Sciatic nerve (tissue), 2 donors: ENCODE measurements around the gene TRIM66. TPM values are rescaled to one million over a fixed set of nuclear protein-coding genes. Genes with fewer than 3 reads are reported as not detected.
A peak's percentile ranks its signal among the peaks of the same experiment; 100 is the strongest.

ENCODE experiments used
- ATAC-seq: fragments of 200-7000 bp; cut with Tn5 transposase; one replicate; pipeline ENCODE4 v1.9.1; 2020; ENCODE audit warnings: mild to moderate bottlenecking, moderate library complexity
- DNase-seq: peaks from one replicate; pipeline ENCODE4 v3.0.0-alpha.2; 2020; ENCODE audit warnings: low spot score
- intact Hi-C: fragments of 100-400 bp; cut with DNase I; formaldehyde crosslinking; loops from one replicate; pipeline ENCODE4 v1.14.2; 2022
- total RNA-seq: library from RNA; stranded (reverse); fragmentation: NEBNext Ultra II Directional; extraction: Animal tissue kit (Norgen Biotek cat#: 25700); gene quantifications from one replicate; pipeline ENCODE4 v1.2.1, GENCODE V29; 2021
- donor health status: DM: no; HTN: no; CAD: no.
- donor health status: DM: no; HTN: no; CAD: no.

TRIM66 gene
- total RNA-seq, 1 donor from 2014 or later: 21.1 TPM

DNA sequence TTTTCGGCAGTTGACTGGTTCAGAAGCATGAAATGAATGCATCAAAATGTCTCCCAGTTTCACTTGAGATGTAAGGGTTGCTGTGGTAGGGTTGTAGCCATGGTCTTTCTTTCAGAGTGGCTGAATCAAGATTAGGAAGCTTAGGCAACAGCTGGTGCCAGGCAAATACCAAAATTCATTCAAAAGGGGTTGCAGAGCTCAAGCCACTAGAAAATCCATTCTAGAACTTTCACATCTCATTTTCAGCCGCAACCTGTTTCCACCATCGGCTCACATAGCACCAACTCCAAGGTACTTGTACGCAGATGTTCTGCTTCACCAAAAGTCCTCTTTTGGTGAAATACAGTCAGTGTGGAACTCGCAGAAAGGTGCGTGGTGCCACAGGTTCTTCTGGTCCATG lies 48.0 kb downstream of the TRIM66 start:
- DNase-seq (no peak), ATAC-seq (no peak)
- intact Hi-C loops: no loop called here

DNA sequence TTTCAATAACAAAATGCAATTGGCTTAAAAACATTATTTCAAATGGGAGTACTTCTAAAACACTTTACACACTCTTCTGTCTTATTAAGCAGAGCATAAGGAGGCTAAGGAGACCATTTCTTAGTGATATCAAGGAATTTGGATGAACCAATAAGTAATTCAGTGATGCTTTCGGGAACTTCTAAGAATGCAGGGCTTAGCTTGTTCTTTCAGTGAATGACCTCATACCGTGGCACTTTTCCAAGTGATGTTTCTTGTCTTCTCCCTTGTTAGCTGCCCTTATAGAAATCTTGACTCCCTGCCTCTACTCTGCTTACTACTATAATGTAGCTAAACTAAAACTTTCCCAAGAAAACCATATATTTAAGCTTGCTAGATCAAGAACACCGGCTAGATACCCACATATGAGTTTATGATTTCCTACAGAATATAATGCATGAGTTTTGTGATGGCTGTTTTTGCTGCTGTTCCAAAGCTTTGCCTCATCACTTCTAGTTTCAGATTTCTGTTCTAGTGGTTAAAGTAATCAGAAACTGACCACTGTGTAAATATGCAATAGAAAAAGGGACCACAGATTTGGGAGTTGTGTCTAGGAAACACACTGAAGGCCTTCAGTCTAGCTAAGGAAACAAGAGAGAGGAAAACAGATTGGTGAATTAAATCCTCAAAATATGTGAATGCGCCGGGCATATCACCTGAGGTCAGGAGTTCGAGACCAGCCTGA lies 50.9 kb downstream of the TRIM66 start:
- intact Hi-C loops: no loop called here
- ATAC-seq: no peak
- no peak for DNase-seq

DNA sequence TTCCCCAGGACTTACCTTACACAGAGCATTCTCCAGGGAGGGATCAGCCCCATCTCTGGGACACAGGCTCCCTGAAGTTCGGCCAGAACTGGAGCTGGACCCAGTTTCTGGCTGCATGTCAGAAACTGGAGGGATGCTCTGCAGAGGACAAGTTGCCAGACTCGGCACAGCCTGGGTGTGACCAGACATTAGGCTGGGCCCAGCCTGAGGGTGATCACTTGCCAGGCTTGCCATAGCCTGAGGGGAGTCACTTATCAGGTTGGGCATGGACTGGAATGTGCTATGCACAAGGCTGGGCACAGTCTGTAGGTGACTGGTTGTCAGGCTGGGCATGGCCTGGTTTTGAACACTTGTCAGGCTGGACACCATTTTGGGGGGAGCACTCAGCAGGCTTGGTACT lies 57.8 kb downstream of the TRIM66 start:
- ATAC-seq: no peak
- intact Hi-C loops: no loop called here

DNA sequence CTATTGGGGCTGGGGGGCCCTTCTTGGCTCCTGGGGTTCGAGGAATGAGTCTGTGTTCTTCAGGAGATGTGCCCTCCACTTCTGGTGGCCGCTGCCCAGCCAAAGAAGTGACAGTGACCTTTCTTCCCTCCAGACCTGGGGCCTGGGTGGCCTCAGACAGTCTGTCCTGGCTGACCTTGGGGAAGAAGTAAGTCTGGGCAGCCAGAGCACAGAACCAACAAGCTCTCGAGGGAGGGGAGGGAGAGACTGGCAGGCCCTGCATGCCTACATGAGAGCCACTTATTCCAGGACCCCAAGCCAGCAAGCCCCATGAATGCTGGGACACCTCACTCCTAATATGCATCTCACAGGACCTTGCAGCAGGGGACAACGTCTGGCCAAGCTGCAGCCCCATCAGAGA lies 61.3 kb downstream of the TRIM66 start:
- no peak for DNase-seq
- intact Hi-C loops: no loop called here
- no peak for ATAC-seq

More for the DNA sequence above, 57.8 kb downstream of the TRIM66 start:
- no peak for DNase-seq

DNA sequence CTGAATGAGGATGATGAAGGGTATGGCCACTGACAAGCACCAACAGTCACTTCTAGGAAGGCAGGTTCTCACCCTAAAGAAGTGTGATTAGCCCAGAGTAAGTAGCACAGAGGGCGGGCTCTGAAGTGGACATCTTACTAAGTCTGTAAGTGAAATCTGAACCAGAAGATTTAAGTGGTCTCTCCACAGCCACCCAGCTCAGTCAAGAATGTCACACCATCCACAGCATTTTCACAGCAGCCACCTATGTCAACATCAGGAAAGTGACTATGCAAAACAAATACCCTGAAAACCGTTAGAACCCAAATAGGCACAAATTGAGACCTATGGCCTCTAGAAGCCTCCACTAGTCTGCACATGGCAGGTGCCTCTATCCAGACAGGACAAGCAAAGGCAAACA lies 65.4 kb downstream of the TRIM66 start:
- no peak for ATAC-seq
- DNase-seq: no peak
- intact Hi-C loops: no loop called here

DNA sequence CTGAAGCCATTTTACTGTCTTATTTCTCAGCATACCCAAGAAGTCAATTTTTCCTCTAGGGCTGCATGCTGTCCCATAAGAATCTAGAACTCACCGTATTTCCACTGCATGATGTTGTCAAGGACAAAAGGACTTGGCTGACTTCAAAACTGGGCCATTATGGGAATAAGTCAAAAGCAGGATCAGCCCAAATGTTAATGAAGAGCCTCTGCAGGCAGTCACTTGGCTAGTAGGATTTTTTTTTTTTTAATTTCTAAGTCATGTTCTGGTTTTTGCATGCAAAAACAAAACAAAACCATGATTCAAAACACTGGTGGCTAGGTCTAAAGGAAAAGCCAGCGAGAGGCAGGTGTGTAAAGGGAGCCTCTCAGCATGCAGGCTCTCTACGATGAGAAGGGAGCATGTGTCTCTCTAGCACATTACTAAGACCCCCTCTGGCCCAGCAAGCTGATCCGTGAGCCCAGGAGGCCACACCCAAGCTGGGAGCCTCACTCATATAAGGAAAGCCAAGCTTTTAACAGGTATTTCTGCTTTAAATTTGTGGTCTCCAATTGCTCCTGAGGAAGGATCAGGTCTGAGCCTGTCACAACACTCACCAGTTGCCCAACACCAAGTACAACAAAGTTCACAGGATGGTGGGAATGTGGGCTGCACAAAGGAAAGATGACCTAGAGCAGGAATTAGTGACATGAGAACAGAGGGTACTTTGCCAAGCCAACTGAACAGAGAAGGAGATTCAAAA lies 67.0 kb downstream of the TRIM66 start:
- ATAC-seq: no peak
- DNase-seq: no peak
- intact Hi-C loops: no loop called here

DNA sequence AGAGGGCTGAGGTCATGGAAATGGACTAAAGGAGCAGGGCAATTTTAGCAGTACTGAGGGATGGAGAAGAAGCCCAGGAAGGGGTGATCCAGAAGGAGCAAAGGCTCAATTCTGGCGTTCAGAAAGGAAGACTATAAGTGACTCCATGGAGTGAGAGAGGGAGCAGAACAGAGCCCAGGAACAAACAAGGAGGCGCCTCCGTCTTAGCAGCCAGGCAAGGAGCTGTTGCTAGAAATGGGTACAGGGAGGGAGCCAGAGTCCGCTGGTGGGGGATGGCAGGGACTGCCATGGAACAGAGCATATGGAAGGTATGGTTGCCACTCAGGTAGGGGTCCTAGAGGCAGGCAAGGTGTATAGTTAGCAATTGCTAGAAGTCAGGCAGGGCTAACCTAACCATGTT lies 68.0 kb downstream of the TRIM66 start:
- no peak for DNase-seq
- no peak for ATAC-seq

DNA sequence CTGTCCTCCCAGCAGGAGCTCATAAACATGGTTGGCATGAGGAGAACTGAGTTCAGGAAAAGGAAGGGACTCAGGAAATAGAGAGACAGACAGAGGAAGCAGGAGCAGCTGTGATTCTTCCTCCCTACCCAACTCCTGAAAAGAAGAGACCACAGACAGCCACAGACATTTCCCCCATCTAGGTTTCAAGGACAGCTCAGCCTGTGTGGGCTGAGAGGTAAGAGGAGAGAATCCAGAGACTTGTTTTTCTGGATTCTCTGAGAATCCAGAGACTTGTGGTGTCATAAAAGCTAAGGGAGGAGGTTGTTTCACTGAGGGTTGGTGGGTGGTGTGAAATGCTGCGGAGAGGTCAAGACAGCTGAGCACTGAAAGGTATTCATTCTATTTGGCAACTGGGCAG lies 69.4 kb downstream of the TRIM66 start:
- DNase-seq (no peak), ATAC-seq (no peak)
- intact Hi-C loops: no loop called here

More for the DNA sequence above, 68.0 kb downstream of the TRIM66 start:
- intact Hi-C loops: no loop called here

DNA sequence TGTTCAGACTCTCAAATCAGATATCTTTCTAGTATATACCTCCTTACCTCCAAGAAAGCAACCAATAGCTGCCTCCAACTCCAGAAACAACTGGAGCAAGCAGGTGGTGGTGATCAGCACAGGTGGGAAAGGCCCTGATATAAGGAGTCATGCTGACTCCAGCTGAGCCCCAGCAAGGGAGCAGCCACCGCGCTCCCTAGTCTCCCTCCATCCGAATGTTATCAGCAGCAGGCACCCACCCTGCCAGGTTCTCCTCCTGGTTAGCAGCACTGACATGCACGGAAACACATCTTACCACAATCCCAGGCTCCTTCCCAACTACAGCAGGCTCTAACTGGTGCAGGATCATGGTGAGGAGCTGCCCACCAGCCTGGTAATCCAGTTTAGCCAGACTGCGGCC lies 69.9 kb downstream of the TRIM66 start:
- ATAC-seq (no peak), DNase-seq (no peak)
- intact Hi-C loops: no loop called here

DNA sequence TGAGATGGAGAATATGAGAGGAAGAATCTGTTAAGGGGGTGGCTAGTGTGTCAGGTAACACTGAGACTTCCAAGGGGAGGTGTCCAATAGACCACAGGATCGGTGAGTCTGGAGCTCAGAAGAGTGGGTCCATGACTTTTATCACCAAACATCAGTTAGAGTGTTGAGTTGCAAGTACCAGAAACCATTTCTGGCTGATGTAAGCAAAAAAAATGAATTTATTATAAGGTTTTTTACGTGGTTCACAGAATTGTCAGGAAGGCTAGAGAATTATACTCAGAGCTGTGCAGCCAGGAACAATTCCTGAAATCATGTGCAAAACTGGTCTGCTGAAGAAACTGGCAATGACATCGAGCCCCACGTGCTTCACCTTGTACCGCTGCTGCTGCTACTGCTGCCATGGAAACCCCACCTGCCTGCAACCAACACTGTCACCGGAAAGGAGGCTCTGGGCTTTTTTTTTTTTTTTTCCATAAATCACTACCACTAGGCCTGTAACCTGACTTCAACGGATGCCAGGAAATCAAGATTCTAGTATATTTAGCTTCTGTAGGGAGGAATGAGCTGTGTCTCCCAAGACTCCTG lies 71.8 kb downstream of the TRIM66 start:
- no peak for DNase-seq
- intact Hi-C loops: no loop called here

DNA sequence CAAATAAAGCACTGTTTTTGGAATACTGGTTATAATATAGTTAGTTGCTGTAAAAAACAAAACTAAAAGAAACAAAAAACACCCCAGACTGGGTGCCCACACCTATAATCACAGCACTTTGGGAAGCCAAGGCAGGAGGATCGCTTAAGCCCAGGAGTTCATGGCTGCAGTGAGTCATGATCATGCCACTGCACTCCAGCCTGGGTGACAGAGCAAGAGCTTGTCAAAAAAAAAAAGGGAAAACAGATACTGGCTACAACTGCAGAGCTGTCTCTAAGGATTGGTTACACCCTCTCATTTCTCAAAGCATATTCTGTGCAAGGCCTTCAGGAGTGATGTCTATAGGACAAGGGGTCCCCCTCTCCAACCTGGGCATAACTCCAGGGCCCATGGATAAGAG lies 73.8 kb downstream of the TRIM66 start:
- no peak for ATAC-seq
- intact Hi-C loops: no loop called here
- no peak for DNase-seq

More for the DNA sequence above, 71.8 kb downstream of the TRIM66 start:
- ATAC-seq: no peak

DNA sequence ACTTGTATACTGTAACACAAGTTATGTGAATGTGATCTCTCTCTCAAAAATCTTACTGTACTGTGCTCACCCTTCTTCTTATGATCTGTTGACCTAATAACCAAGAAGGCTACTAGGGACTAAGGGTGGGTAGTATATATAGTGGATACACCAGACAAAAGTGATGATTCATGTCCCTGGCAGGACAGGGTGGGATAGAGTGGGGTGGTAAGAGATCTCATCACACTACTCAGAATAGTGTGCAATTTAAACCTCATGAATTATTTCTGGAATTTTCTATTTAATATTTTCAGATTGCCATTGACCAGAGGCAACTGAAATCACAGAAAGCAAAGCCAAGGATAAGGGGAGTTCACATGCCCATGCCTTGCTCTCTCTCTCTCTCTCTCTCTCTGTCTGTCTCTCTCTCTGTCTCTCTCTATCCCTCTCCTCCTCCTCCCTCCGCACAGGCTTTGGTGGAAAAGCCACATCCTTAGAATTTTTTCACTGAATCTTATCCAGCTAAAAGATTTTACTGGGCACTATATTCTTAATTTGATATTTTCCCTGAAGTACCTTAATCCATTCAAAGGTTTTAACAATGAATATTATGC lies 76.4 kb downstream of the TRIM66 start:
- DNase-seq (no peak), ATAC-seq (no peak)
- intact Hi-C loops: no loop called here

DNA sequence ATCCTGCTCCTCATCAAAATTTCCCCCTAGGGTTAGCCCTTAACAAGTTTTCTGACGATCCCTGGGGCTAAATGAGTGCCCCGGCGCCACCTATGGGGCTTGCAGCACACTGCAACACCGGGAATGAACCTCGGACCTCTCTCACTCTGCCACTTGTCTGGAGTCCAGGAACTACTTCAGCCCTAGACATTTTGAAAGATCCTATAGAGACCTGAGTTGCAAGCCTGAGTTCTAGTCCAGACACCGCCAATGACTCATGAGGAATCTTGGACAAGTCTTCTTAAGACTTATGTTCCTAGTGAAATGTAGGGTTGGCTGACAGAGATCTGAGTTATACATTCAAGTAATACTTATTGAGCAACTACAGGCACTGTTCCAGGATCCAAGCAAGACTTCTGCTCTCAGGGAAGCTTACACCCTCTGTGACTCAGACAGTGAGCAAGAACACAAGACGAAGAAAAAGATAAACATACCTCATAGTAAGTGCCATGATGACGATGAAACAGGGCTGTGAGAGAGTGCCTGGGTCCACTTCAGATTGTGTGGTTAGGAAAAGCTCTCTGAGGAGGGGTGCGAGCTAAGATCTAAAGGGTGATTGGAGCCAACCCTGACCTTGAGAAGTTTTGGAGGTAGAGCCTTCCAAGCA lies 78.3 kb downstream of the TRIM66 start:
- ATAC-seq (peak; percentile 82), DNase-seq (no peak)
- intact Hi-C loops: no loop called here

DNA sequence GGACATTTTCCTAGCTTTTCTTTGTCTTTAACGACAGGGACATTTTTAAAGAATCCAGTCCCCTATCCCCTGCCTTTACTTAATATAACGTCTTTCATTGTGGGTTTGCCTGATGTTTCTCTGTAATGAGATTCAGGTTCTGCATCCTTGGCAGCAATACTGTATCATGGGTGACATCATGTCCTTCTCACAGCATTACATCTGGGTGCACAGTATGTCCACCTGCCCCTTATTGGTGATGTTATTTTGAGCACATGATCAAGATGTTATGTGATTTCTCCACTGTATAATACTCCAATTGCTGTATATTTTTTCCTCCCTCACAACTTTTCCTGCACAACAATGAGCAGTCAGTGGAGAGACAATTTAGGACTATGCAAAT lies 78.8 kb downstream of the TRIM66 start:
- DNase-seq: no peak
- no peak for ATAC-seq
- intact Hi-C loops: no loop called here

DNA sequence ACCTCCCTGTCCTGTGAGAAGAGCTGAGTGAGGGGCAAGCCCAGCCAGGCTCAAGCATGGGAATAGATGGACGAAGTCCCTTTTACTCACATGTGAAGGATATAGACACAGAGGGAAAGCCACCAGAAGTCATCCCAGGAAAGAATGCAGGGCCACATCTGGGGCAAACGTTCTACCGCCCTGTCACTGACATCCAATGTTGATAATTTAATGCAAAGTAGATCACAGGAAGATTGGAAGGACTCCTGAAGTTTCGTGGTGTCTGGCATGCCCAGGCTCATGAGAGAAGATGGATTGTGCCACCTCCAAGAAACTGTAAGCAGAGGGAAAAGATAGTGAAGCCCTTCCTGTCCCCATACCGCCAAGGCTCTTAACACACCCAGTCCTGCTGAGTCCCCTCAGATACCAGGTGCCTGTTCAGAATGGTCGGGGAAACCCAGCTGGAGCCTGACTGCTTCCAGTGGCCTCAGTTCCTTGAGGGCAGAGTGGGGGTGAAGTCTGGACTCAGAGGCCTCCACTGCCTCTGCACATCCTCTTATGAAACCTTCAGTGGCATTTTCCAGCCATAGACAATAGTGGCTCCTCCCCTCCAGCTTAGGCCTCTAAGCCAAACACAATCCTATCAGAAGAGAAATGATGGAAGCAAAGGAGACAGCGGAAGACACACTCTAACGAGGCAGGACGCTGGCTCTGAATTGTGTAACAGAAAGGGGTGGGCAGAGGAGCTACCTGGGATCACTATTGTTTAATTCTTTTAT lies 80.9 kb downstream of the TRIM66 start:
- DNase-seq: no peak
- no peak for ATAC-seq
- intact Hi-C loops: no loop called here

DNA sequence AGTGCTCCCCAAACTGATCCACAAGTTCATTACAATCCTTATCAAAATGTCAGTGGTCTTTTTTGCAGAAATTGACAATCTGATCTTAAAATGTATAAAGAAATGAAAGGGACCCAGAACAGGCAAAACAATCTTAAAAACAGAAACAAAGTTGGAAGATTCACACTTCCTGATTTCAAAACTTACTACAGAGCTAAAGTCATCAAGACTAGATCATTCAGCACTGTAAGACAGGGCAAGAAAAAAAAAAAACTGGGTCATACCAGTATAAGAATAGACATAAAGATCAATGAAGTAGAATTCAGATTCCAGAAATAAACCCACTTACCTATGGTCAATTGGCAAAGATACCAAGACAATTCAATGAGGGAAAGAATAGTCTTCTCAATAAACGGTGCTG lies 84.0 kb downstream of the TRIM66 start:
- ATAC-seq (no peak), DNase-seq (no peak)
- intact Hi-C loops: no loop called here

DNA sequence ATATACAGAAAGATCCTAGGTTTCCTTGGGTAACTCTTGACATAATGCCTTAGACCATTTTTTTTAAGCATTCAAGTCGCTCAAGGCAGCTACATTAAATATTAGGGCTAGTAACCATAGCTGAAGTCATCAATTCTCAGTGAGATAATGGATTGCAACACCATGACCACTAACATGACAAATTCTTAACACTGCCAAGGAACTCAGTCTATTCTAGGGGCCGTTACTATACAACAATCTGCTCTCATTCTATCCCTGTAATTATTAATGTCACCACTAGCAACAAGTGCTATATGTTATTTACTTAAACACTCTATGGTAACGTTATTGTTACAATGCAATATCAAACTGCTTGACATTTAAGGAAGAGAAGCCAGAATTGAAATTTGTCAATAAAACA lies 85.3 kb downstream of the TRIM66 start:
- DNase-seq (no peak), ATAC-seq (peak; percentile 45)
- intact Hi-C loops: no loop called here

DNA sequence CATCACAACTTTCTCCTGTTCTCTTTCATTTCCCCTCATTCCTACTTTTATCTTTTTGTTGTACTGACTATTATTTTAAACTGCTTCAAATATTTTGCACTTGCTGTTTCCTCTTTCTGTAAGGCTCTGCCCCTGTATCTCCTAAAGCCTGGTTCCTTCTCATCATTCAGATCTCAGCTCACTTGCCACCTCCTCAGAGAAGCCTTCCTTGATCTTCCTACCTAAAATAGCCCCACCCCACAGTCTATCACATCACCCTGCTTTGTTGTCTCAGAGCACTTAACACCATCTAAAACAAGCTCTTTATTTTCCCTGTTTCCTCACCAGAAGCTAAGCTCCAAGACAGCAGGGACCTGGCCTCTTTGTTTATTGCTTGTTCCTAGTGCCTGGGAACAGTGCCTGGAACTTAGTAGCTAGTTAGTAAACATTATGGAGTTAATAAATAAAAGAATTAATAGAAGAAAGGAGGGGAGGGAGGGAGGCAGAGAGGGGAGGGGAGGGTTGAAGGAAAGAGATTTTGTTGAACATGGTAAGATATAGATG lies 85.9 kb downstream of the TRIM66 start:
- no peak for ATAC-seq
- no peak for DNase-seq
- intact Hi-C loops: no loop called here
